22Rv1 (cell line): ENCODE results near the gene R3HCC1L.
"Not testable (repeated sequence)": the region's sequence is repeated elsewhere in the genome, so short reads cannot be mapped to it uniquely, and the experiment has no call there.

Experiments
- H3K27ac ChIP-seq: fragments of 450-650 bp; 2 replicates; pipeline ENCODE4 v1.5.1; 2017
- ZFX ChIP-seq: fragments of 450-650 bp; IDR thresholded peaks from 2 replicates; pipeline ENCODE4 v1.6.1; 2017; ENCODE audit warnings: antibody characterized with exemption, borderline replicate concordance
- TF ChIP-seq, protein P1 (sequence below): fragments of 450-650 bp; IDR thresholded peaks from 2 replicates; pipeline ENCODE4 v1.5.1; 2017; ENCODE audit warnings: mild to moderate bottlenecking

Gene R3HCC1L

DNA sequence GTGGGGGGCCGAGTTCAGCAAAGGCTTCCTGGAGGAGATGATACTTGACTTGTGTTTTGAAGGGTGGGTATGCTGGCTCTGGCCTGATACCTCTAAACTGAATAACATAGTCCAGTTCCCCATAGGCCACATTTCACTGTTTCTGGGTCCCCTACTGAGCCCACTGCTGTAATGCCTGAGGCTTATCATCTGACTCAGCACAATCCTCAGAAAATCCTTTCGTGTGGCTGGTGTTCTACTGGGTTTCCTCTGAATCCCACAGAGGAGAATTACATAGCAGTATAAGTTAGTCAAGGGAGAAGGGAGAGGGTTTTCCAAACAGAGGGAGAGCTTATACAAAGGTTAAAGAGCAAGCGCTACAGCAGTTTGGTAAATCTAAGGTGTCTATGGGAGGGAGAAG, 2.8 kb upstream of the R3HCC1L start:
- TF ChIP-seq ZFX = no peak
- TF ChIP-seq, protein P1, sequence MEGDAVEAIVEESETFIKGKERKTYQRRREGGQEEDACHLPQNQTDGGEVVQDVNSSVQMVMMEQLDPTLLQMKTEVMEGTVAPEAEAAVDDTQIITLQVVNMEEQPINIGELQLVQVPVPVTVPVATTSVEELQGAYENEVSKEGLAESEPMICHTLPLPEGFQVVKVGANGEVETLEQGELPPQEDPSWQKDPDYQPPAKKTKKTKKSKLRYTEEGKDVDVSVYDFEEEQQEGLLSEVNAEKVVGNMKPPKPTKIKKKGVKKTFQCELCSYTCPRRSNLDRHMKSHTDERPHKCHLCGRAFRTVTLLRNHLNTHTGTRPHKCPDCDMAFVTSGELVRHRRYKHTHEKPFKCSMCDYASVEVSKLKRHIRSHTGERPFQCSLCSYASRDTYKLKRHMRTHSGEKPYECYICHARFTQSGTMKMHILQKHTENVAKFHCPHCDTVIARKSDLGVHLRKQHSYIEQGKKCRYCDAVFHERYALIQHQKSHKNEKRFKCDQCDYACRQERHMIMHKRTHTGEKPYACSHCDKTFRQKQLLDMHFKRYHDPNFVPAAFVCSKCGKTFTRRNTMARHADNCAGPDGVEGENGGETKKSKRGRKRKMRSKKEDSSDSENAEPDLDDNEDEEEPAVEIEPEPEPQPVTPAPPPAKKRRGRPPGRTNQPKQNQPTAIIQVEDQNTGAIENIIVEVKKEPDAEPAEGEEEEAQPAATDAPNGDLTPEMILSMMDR = no peak
- H3K27ac ChIP-seq = no peak overlapping the region

GRCh38 chr10:98133075-98133752, 1.2 kb upstream of the R3HCC1L start:
- not testable (repeated sequence) for H3K27ac ChIP-seq

DNA sequence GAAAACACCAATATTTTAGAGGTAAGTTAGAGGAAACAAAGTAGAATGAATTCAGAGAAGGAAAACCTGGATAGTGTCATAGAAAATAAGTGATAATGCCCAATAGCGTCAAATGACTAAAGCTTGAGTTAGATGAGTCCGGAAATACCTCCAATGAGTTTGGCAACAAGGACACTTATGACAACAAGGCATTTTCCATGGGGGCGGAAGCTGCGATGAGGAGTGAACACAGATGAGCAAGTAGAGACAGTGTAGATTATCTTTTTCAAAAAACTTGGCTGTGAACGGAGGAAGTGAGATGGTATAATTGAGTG, 383 bp upstream of the R3HCC1L start:
- peak overlapping the region; percentile 74; the same call in 1 of the 2 replicates for H3K27ac ChIP-seq
- TF ChIP-seq, protein P1 = no peak
- no peak for TF ChIP-seq ZFX

GRCh38 chr10:98135222-98135899, 904 bp downstream of the R3HCC1L start:
- no peak for TF ChIP-seq ZFX
- TF ChIP-seq, protein P1 = no peak
- H3K27ac ChIP-seq = peak overlapping the region; percentile 74

DNA sequence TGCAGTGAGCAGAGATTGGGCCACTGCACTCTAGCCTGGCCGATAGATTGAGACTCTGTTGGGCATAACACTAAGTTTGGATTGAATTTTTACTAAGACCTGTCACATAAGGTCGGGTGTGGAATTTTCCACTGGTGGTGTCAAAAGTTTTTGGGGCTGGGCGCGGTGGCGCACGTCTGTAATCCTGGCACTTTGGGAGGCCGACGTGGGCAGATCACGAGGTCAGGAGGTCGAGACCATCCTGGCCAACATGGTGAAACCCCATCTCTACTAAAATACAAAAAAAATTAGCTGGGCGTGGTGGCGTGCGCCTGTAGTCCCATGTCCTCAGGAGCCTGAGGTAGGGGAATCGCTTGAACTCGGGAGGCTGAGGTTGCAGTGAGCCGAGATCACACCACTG, 2.3 kb downstream of the R3HCC1L start:
- H3K27ac ChIP-seq = not testable (repeated sequence)

- no peak overlapping the region for H3K27ac ChIP-seq
- TF ChIP-seq, protein P1 = no peak
- no peak for TF ChIP-seq ZFX
These were observed 3.6 kb downstream of the R3HCC1L start for GRCh38 chr10:98138031-98138430.

DNA sequence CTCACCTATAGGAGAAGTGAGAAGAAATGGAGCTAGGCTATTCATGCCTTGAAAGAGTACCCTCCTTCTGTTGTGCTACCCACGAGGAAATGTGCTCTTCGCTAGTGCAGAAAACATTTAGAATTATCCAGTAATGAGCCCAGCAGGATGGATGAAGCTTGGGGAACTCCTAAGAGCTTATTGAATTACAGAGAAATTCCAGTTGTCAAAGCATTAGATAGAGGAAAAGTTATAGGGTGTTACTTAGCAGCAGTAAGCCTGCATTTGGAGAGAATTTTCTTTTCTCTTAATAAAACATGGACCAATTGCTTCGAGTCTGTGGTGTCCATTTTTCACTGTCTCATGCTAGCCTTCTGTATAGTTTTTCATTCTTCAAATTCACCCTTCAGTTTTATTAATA, 5.0 kb downstream of the R3HCC1L start:
- TF ChIP-seq ZFX = no peak
- TF ChIP-seq, protein P1 = no peak
- no peak overlapping the region; the same call in 1 of the 2 replicates for H3K27ac ChIP-seq

GRCh38 chr10:98141484-98142073, 7.1 kb downstream of the R3HCC1L start:
- no peak overlapping the region for H3K27ac ChIP-seq
- no peak for TF ChIP-seq ZFX
- TF ChIP-seq, protein P1 = no peak
